Gastroesophageal sphincter (tissue), 4 donors: ENCODE results near the gene LRIT1. TPM values are rescaled to one million over a fixed set of nuclear protein-coding genes. Genes with fewer than 3 reads are reported as not detected.
A peak's percentile ranks its signal among the peaks of the same experiment; 100 is the strongest.

Experiments
- ATAC-seq: fragments of 150-250 bp; one replicate; pipeline ENCODE4 v1.9.1; 2016; ENCODE audit warnings: mild to moderate bottlenecking, moderate library complexity
- H3K27ac ChIP-seq, 4 donors: fragments of 200-600 bp; sonication (generic) in 3 of 4; 1 replicate in 3 of 4; 2 replicates in 1 of 4; pipeline ENCODE4 v1.5.1; 2016 to 2019
- H3K27me3 ChIP-seq: fragments of 200-600 bp; sonication (generic); one replicate; pipeline ENCODE4 v1.5.1; 2019
- H3K36me3 ChIP-seq, 2 donors: fragments of 200-600 bp; sonication (generic); one replicate each; pipeline ENCODE4 v1.5.1; 2019; ENCODE audit warnings: control low read depth in 1 of 2
- H3K4me1 ChIP-seq, 3 donors: fragments of 200-600 bp; sonication (generic); 1 replicate in 2 of 3; 2 replicates in 1 of 3; pipeline ENCODE4 v1.5.1; 2016 to 2019; ENCODE audit warnings: control low read depth in 2 of 3
- H3K4me3 ChIP-seq, 2 donors: fragments of 200-600 bp; sonication (generic); one replicate each; pipeline ENCODE4 v1.5.1; 2019; ENCODE audit warnings: mild to moderate bottlenecking in 1 of 2, moderate library complexity in 1 of 2
- H3K9me3 ChIP-seq, 3 donors: fragments of 200-600 bp; sonication (generic); one replicate each; pipeline ENCODE4 v1.5.1; 2017 to 2019; ENCODE audit warnings: control low read depth in 2 of 3
- CTCF ChIP-seq, 4 experiments: fragments of 200-600 bp in 2 of 4; fragments of 450-650 bp in 2 of 4; sonication (generic) in 1 of 4; IDR thresholded peaks; one replicate each; pipeline ENCODE4 v1.5.1; 2017 to 2019; ENCODE audit warnings: antibody characterized with exemption in 4 of 4, mild to moderate bottlenecking in 2 of 4, moderate library complexity in 2 of 4
- EP300 ChIP-seq: sonication (generic); formaldehyde crosslinking; IDR thresholded peaks from one replicate; pipeline ENCODE4 v1.6.1; 2017; ENCODE audit warnings: antibody characterized with exemption, mild to moderate bottlenecking
- POLR2A ChIP-seq, 2 donors: fragments of 450-650 bp; IDR thresholded peaks; one replicate each; pipeline ENCODE4 v1.6.1; 2017; ENCODE audit warnings: antibody characterized with exemption in 2 of 2, mild to moderate bottlenecking in 2 of 2, moderate library complexity in 1 of 2
- POLR2AphosphoS5 ChIP-seq: sonication (generic); formaldehyde crosslinking; IDR thresholded peaks from one replicate; pipeline ENCODE4 v1.6.1; 2017; ENCODE audit warnings: antibody characterized with exemption
- WGBS, 2 donors: methylation state at CpG; one replicate each; pipeline ENCODE4 v1.1.5; 2018; ENCODE audit warnings: low coverage in 1 of 2; 5-methylcytosine and 5-hydroxymethylcytosine counted together
- total RNA-seq, 4 donors: library from RNA; depleted of rRNA; stranded (reverse); fragments of >200 nt; gene quantifications; one replicate each; pipeline ENCODE4 v1.1.0, GENCODE V29; 2016

Gene LRIT1
- total RNA-seq, 4 donors from 2014 or later, result 0.12 TPM; not detected in 3

DNA sequence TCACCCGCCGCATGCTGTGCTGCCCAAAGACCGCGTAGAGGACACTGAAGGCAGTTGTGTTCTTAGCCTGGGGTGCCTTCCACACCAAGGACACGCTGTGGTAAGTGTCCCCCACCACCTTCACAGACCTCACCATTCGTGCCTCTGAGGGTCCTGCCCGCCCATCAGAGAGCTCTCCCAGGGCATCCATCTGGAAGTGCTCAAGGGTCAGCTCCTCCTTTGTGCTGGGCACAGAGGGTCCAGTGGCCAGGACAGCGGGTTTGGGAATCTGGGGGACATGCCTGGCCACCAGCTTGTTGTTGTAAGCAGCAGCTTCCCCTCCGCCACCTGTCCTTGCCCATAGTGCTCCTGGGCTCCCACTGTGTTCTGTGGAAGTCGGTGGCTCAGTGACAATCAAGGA, 9.0 kb downstream of the LRIT1 start:
- no peak for ATAC-seq
- Histone ChIP-seq H3K9me3 (no peaks in the 10 kb centered on the region), H3K4me1 (no peaks in the 10 kb centered on the region), H3K36me3 (no peaks in the 10 kb centered on the region), H3K27ac (no peak overlapping the region), H3K4me3 (no peak overlapping the region), H3K27me3 (peaks cover 30% of the 10 kb centered on the region)
- TF ChIP-seq EP300, result no peak
- TF ChIP-seq POLR2AphosphoS5, result no peak
- no peak for TF ChIP-seq POLR2A (IDR thresholded peaks at IDR 0.05)
- no peak for TF ChIP-seq CTCF (IDR thresholded peaks at IDR 0.05)
- 69 to 100% methylated on average over 3 to 4 of the region's 10 CpGs for WGBS, 2 donors

GRCh38 chr10:84230359-84230758, 11.0 kb downstream of the LRIT1 start:
- peak; percentile 73 for ATAC-seq
- 33 to 57% methylated on average over 1 of the region's 1 CpG for WGBS, 2 donors

GRCh38 chr10:84227810-84228209, 13.5 kb downstream of the LRIT1 start:
- WGBS, 2 donors, result 50 to 81% methylated on average over 3 of the region's 4 CpGs
- Histone ChIP-seq H3K4me1 (no peaks in the 10 kb centered on the region), H3K27ac (no peak overlapping the region), H3K4me3 (no peak overlapping the region), H3K27me3 (peaks cover 34% of the 10 kb centered on the region), H3K36me3 (no peaks in the 10 kb centered on the region), H3K9me3 (no peaks in the 10 kb centered on the region)
- ATAC-seq, result no peak
- TF ChIP-seq POLR2AphosphoS5 (no peak), EP300 (no peak), CTCF (IDR thresholded peaks at IDR 0.05) (no peak), POLR2A (IDR thresholded peaks at IDR 0.05) (no peak)

More at GRCh38 chr10:84230359-84230758, 11.0 kb downstream of the LRIT1 start:
- H3K9me3 ChIP-seq, result no peaks in the 10 kb centered on the region
- no peak overlapping the region for H3K27ac ChIP-seq
- H3K27me3 ChIP-seq, result peaks cover 17% of the 10 kb centered on the region
- H3K36me3 ChIP-seq, result no peaks in the 10 kb centered on the region
- peak; percentile 32 for TF ChIP-seq POLR2AphosphoS5
- no peak for TF ChIP-seq EP300
- no peak for TF ChIP-seq CTCF (IDR thresholded peaks at IDR 0.05)
- TF ChIP-seq POLR2A (IDR thresholded peaks at IDR 0.05), result no peak
- H3K4me1 ChIP-seq, result no peaks in the 10 kb centered on the region
- no peak overlapping the region for H3K4me3 ChIP-seq

GRCh38 chr10:84226616-84227015, 14.7 kb downstream of the LRIT1 start:
- H3K27me3 ChIP-seq, result peaks cover 37% of the 10 kb centered on the region
- no peaks in the 10 kb centered on the region for H3K9me3 ChIP-seq
- WGBS, 2 donors, result 71 to 80% methylated on average over 2 to 3 of the region's 3 CpGs

More at GRCh38 chr10:84226616-84227015, 14.7 kb downstream of the LRIT1 start:
- H3K4me3 ChIP-seq, result no peak overlapping the region
- ATAC-seq, result no peak
- H3K4me1 ChIP-seq, result no peaks in the 10 kb centered on the region
- no peaks in the 10 kb centered on the region for H3K36me3 ChIP-seq
- H3K27ac ChIP-seq, result no peak overlapping the region
- TF ChIP-seq POLR2AphosphoS5 (no peak), POLR2A (IDR thresholded peaks at IDR 0.05) (no peak), CTCF (IDR thresholded peaks at IDR 0.05) (no peak)
